Osteocyte (in vitro differentiated cells): Measurements from ENCODE around the gene ZNF469. TPM values are rescaled to one million over a fixed set of nuclear protein-coding genes. Genes with fewer than 3 reads are reported as not detected.

Source experiments
- DNase-seq: peaks from one replicate; pipeline ENCODE4 v3.0.0; 2021; ENCODE audit warnings: mixed read lengths; ENCODE audit not compliant: unreplicated experiment; ENCODE audit errors: extremely low spot score
- H3K27ac Mint-ChIP-seq: one replicate; pipeline ENCODE4 v1.8.0; 2021; ENCODE audit warnings: mild to moderate bottlenecking, mixed read lengths; ENCODE audit not compliant: unreplicated experiment
- H3K27me3 Mint-ChIP-seq: one replicate; pipeline ENCODE4 v1.8.0; 2021; ENCODE audit warnings: mixed read lengths; ENCODE audit not compliant: unreplicated experiment
- H3K36me3 Mint-ChIP-seq: one replicate; pipeline ENCODE4 v1.8.0; 2021; ENCODE audit warnings: mixed read lengths; ENCODE audit not compliant: unreplicated experiment
- H3K4me1 Mint-ChIP-seq: one replicate; pipeline ENCODE4 v1.8.0; 2021; ENCODE audit warnings: mixed read lengths; ENCODE audit not compliant: unreplicated experiment
- H3K4me3 Mint-ChIP-seq: one replicate; pipeline ENCODE4 v1.8.0; 2021; ENCODE audit warnings: mild to moderate bottlenecking, moderate library complexity, mixed read lengths; ENCODE audit not compliant: unreplicated experiment
- H3K9me3 Mint-ChIP-seq: one replicate; pipeline ENCODE4 v1.8.0; 2021; ENCODE audit warnings: mixed read lengths; ENCODE audit not compliant: unreplicated experiment
- CTCF ChIP-seq: fragments of 200-600 bp; sonication (generic); IDR thresholded peaks from 2 replicates; pipeline ENCODE4 v1.5.0; 2021; ENCODE audit warnings: antibody characterized with exemption, mild to moderate bottlenecking, moderate library complexity
- total RNA-seq: library from RNA; stranded (reverse); gene quantifications from 2 replicates; pipeline ENCODE4 v1.2.1, GENCODE V29; 2021

Gene ZNF469
- total RNA-seq, 1 donor from 2014 or later = 4.1 TPM

- H3K4me3 Mint-ChIP-seq = no peak overlapping the region
- no peaks in the 10 kb centered on the region for H3K9me3 Mint-ChIP-seq
- no peak for DNase-seq
- no peaks in the 10 kb centered on the region for H3K27me3 Mint-ChIP-seq
- H3K36me3 Mint-ChIP-seq = no peaks in the 10 kb centered on the region
- TF ChIP-seq CTCF = peak; percentile 14
- H3K4me1 Mint-ChIP-seq = no peaks in the 10 kb centered on the region
- no peak overlapping the region for H3K27ac Mint-ChIP-seq
Observed at GRCh38 chr16:88428616-88429386, 46.0 kb downstream of the ZNF469 start.

- no peaks in the 10 kb centered on the region for H3K36me3 Mint-ChIP-seq
- no peak for DNase-seq
- H3K4me1 Mint-ChIP-seq = no peaks in the 10 kb centered on the region
- H3K4me3 Mint-ChIP-seq = no peak overlapping the region
- no peak overlapping the region for H3K27ac Mint-ChIP-seq
- no peak for TF ChIP-seq CTCF
- no peaks in the 10 kb centered on the region for H3K27me3 Mint-ChIP-seq
- no peaks in the 10 kb centered on the region for H3K9me3 Mint-ChIP-seq
Observed at GRCh38 chr16:88429387-88430184, 46.8 kb downstream of the ZNF469 start.

GRCh38 chr16:88430185-88430523 lies 47.4 kb downstream of the ZNF469 start:
- no peak for DNase-seq
- Mint-ChIP-seq H3K36me3 (no peaks in the 10 kb centered on the region), H3K4me1 (peaks cover 2% of the 10 kb centered on the region), H3K4me3 (no peak overlapping the region), H3K9me3 (no peaks in the 10 kb centered on the region), H3K27me3 (no peaks in the 10 kb centered on the region), H3K27ac (no peak overlapping the region)
- no peak for TF ChIP-seq CTCF

DNA sequence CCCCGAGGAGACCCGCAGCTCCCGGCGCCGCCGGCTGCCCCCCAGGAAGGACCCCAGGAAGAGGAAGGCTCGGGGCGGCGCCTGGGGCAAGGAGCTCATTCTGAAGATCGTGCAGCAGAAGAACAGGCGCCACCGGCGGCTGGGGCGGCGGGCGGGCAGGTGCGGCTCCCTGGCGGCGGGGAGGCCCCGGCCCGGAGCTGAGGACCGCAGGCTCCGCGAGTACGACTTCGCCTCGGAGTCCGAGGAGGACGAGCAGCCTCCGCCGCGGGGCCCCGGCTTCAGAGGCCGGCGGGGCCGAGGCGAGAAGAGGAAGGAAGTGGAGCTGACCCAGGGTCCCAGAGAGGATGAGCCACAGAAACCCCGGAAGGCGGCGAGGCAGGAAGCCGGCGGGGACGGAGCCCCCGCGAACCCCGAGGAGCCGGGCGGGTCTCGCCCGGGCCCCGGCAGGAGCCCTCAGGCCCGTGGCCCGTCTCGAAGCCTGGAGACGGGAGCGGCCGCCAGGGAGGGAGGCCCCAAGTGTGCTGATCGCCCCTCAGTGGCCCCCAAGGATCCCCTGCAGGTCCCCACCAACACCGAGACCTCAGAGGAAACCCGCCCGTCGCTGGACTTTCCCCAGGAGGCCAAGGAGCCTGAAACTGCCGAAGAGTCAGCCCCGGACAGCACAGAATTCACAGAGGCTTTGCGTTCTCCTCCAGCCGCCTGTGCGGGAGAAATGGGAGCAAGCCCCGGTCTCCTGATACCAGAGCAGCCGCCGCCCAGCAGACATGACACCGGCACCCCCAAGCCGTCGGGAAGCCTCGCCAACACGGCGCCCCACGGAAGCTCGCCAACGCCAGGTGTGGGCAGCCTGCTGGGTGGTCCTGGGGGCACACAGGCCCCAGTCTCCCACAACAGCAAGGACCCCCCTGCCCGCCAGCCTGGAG lies 48.0 kb downstream of the ZNF469 start:
- H3K9me3 Mint-ChIP-seq = no peaks in the 10 kb centered on the region
- no peak overlapping the region for H3K4me3 Mint-ChIP-seq

More for the DNA sequence above, 48.0 kb downstream of the ZNF469 start:
- Mint-ChIP-seq H3K27me3 (no peaks in the 10 kb centered on the region), H3K27ac (no peak overlapping the region), H3K4me1 (peaks cover 2% of the 10 kb centered on the region), H3K36me3 (no peaks in the 10 kb centered on the region)
- no peak for TF ChIP-seq CTCF
- no peak for DNase-seq
